ENCODE results near the gene CTTN.

GRCh38 chr11:70483917-70484316 lies 85.6 kb downstream of the CTTN start:
- TF ChIP-seq POLR2A (IDR thresholded peaks at IDR 0.05) (no peak), CTCF (IDR thresholded peaks at IDR 0.05) (no peak)
